Right lobe of liver (tissue), 6 donors: ENCODE measurements around the gene KRT16. TPM values are rescaled to one million over a fixed set of nuclear protein-coding genes. Genes with fewer than 3 reads are reported as not detected.
"Not testable (repeated sequence)": the region's sequence is repeated elsewhere in the genome, so short reads cannot be mapped to it uniquely, and the experiment has no call there.

ENCODE experiments used
- ATAC-seq, 4 donors: fragments of 200-7000 bp; cut with Tn5 transposase; one replicate each; pipeline ENCODE4 v1.9.1; 2020; ENCODE audit warnings: mild to moderate bottlenecking in 4 of 4, moderate library complexity in 4 of 4
- DNase-seq, 3 donors: peaks; one replicate each; pipeline ENCODE4 v3.0.0-alpha.2; 2020
- H3K27ac ChIP-seq, 3 donors: fragments of 200-600 bp; one replicate each; pipeline ENCODE4 v1.8.0; 2022
- H3K27me3 ChIP-seq, 2 donors: fragments of 200-600 bp; one replicate each; pipeline ENCODE4 v1.8.0; 2022
- H3K36me3 ChIP-seq, 4 donors: fragments of 200-600 bp; sonication (generic) in 1 of 4; one replicate each; pipeline versions ENCODE4 v1.5.1 to v1.8.0; 2017 to 2022; ENCODE audit warnings: control low read depth in 1 of 4
- H3K4me1 ChIP-seq, 4 donors: fragments of 200-600 bp; sonication (generic) in 1 of 4; one replicate each; pipeline versions ENCODE4 v1.5.1 to v1.8.0; 2017 to 2022; ENCODE audit warnings: control low read depth in 1 of 4
- H3K4me3 ChIP-seq, 3 donors: fragments of 200-600 bp; one replicate each; pipeline ENCODE4 v1.8.0; 2022
- H3K9me3 ChIP-seq, 4 donors: fragments of 200-600 bp; sonication (generic) in 1 of 4; one replicate each; pipeline versions ENCODE4 v1.5.1 to v1.8.0; 2017 to 2022; ENCODE audit warnings: control low read depth in 1 of 4
- POLR2A ChIP-seq: fragments of 450-650 bp; IDR thresholded peaks from one replicate; pipeline ENCODE4 v1.6.1; 2017; ENCODE audit warnings: antibody characterized with exemption, mild to moderate bottlenecking
- WGBS: methylation state at CpG from one replicate; pipeline ENCODE4 v1.1.6; 2018; ENCODE audit warnings: low coverage, low lambda C conversion rate; ENCODE audit not compliant: insufficient coverage; ENCODE audit errors: missing lambda C conversion rate; 5-methylcytosine and 5-hydroxymethylcytosine counted together
- intact Hi-C, 2 donors: fragments of 100-400 bp; cut with DNase I; formaldehyde crosslinking; loops; one replicate each; pipeline versions ENCODE4 v1.11.2 to v1.14.1; 2022
- total RNA-seq, 6 experiments: library from RNA; depleted of rRNA in 2 of 6; stranded (reverse); fragments of >200 nt in 2 of 6; fragmentation: NEBNext Ultra II Directional in 3 of 6; extraction: Animal tissue kit (Norgen Biotek cat#: 25700) in 3 of 6; gene quantifications; one replicate each; pipeline versions ENCODE4 v1.1.0 to v1.2.4, GENCODE V29; 2016 to 2023
- TF ChIP-seq, protein P1 (sequence below), 4 donors: fragments of 200-600 bp in 3 of 4; fragments of 450-650 bp in 1 of 4; IDR thresholded peaks; one replicate each; pipeline versions ENCODE4 v1.5.1 to v1.8.0; 2016 to 2022; ENCODE audit warnings: antibody characterized with exemption in 4 of 4, mild to moderate bottlenecking in 2 of 4
- donor health status: DM: no; HTN: yes; CAD: no.
- donor health status: DM: no; HTN: no; CAD: no.
- donor health status: DM: no; HTN: no; CAD: no.
- donor health status: DM: no; HTN: yes; CAD: no.
- donor health status: DM: no; HTN: yes; CAD: no.

KRT16 gene
- total RNA-seq, 6 experiments from 2014 or later, result not detected

DNA sequence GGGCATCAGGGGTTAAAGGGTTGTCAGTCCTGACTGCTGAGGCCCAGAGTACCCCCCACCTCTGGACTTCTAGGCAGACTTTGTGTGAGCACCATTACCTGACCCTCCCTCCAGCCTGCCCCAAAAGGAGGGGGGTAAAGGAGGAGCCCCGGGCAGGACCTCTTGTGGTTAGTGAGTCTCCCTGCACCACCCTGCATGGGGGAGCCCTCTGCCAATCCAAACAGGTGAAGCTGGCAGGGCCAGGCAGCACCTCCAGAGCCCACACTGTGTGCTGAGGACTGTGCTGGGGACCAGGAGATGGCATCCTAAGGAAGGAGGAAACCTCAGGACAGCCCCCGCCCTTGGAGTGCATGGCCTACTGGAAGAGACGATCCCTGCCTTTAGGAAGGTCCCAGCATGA is 23.3 kb downstream of the KRT16 start:
- Histone ChIP-seq H3K4me1 (no peaks in the 10 kb centered on the region), H3K27me3 (no peaks in the 10 kb centered on the region), H3K36me3 (no peaks in the 10 kb centered on the region), H3K4me3 (no peak overlapping the region), H3K27ac (no peak overlapping the region), H3K9me3 (no peaks in the 10 kb centered on the region)
- DNase-seq (no peak), ATAC-seq (no peak)
- TF ChIP-seq, protein P1, sequence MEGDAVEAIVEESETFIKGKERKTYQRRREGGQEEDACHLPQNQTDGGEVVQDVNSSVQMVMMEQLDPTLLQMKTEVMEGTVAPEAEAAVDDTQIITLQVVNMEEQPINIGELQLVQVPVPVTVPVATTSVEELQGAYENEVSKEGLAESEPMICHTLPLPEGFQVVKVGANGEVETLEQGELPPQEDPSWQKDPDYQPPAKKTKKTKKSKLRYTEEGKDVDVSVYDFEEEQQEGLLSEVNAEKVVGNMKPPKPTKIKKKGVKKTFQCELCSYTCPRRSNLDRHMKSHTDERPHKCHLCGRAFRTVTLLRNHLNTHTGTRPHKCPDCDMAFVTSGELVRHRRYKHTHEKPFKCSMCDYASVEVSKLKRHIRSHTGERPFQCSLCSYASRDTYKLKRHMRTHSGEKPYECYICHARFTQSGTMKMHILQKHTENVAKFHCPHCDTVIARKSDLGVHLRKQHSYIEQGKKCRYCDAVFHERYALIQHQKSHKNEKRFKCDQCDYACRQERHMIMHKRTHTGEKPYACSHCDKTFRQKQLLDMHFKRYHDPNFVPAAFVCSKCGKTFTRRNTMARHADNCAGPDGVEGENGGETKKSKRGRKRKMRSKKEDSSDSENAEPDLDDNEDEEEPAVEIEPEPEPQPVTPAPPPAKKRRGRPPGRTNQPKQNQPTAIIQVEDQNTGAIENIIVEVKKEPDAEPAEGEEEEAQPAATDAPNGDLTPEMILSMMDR (IDR thresholded peaks at IDR 0.05), result no peak
- no peak for TF ChIP-seq POLR2A
- intact Hi-C loops, result no loop called here
- WGBS, result 83% methylated on average over 2 of the region's 3 CpGs

DNA sequence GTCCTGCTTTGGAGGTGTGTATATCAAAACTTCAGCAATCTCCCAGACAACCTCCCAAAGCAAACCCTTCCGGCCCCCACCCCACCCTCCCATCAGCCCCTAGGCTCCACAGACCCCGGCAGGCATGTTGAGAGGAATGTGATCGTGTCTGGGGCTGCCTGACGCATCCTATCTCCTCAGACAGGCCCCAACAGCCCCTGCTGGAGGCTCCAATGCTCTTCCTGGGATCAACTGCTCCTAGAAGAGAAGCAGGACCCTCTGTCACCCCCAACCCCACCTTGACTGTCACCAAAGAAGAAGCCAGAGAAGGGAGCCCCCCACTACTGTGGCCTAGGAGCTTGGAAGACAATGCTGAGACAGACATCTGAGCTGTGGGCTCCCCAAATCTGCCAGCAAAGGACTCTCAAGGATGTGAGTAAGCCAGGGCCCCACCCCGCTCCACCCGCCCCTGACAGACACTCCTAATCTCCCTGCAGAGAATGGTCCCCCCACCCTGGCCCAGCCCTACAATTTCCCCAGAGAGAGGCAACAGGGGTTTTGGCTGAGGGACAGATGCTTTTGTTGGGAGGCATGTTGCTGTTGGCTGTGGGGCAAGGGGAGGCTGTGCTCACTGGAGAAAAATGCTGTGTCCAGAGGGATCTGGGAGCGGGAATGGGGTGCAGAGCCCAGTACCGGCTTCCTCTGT is 24.3 kb downstream of the KRT16 start:
- WGBS, result no CpG with 5 or more reads among the region's 8 CpGs
- Histone ChIP-seq H3K27ac (no peak overlapping the region), H3K4me1 (no peaks in the 10 kb centered on the region), H3K4me3 (no peak overlapping the region), H3K36me3 (no peaks in the 10 kb centered on the region), H3K27me3 (no peaks in the 10 kb centered on the region), H3K9me3 (no peaks in the 10 kb centered on the region)
- intact Hi-C loops, result no loop called here
- TF ChIP-seq, protein P1 (IDR thresholded peaks at IDR 0.05), result no peak
- no peak for TF ChIP-seq POLR2A
- ATAC-seq, result no peak
- DNase-seq, result no peak

DNA sequence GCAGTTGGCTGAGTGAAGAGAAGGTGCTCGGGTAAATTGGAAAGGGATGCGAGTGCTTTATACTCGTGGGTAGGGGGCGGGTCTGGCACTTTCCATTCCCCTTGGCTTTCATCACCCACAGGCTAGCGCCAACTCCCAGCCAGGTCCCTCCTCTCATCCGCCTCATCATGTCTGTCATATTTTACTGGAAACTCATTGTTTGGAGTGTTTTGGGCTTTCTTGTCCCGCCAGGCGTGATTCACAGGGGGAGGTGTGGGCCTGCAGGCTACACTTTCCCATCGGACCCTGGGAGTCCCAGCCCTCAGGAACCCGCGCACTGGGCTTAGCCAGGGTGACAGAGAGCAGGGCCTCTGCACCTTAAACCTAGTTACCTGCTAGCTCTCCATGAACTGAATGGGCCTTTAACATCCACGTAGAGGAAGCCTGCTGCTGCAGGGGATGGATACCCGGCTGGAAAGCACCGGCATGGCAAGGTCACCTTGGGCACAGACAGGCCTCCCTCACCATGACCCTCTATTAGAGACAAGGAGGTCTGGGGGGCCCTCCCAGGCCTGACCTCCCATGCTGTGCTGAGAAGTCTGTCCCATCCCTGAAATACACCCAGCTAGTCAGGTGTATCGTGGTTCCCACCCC is 25.6 kb downstream of the KRT16 start, which contains the start of gene KRT14:
Gene KRT14 (minus strand): TSS at position 33 of the 633 bp plus-strand sequence. CDS start 61 bp downstream, outside the sequence.
- Histone ChIP-seq H3K9me3 (no peaks in the 10 kb centered on the region), H3K27ac (no peak within 1 kb of the TSS), H3K36me3 (no peaks in the 10 kb centered on the region), H3K4me3 (no peak within 1 kb of the TSS), H3K4me1 (no peaks in the 10 kb centered on the region), H3K27me3 (no peaks in the 10 kb centered on the region)
- ATAC-seq, result no peak
- 90% methylated on average over 2 of the region's 15 CpGs for WGBS
- intact Hi-C loops, result no loop called here
- no peak for DNase-seq
- TF ChIP-seq POLR2A, result no peak
- TF ChIP-seq, protein P1 (IDR thresholded peaks at IDR 0.05), result no peak

DNA sequence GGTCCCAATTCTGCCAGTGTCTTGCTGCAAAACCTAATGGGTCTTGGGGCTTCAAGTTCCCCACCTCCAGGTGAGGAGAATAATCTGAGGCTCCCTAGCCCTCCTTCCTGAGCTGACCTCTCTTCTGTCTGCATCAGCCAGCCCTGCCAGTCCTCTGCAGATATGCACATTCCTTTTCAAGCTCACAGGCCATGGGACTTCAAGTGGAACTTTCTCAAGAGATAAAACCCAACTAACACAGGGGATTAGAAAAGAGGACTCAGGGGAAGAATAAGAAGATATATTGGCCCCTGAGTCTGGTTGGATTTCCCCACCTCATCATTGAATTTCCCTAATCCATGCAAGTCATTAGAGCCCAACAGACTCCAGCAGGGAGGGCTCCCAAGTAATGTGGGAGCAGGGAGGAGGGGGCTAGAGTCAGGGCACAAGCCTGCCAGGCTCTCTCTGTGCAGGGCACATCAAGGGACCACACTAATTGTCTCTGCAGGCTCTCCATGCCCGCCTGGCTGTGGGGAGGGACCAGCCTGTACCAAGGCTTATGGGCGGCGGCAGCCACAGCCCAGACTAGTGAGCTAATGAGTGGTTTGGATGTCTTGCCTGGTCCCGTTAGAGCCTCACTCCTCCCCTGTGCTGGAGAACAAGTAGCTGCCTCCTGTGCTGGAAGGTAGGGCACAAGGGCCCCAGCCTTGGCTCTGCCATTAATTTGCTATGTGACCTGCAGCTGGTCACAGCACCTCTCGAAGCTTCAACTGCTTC is 27.1 kb downstream of the KRT16 start:
- no peak for DNase-seq
- WGBS, result 62% methylated on average over 2 of the region's 5 CpGs
- no peak for ATAC-seq

DNA sequence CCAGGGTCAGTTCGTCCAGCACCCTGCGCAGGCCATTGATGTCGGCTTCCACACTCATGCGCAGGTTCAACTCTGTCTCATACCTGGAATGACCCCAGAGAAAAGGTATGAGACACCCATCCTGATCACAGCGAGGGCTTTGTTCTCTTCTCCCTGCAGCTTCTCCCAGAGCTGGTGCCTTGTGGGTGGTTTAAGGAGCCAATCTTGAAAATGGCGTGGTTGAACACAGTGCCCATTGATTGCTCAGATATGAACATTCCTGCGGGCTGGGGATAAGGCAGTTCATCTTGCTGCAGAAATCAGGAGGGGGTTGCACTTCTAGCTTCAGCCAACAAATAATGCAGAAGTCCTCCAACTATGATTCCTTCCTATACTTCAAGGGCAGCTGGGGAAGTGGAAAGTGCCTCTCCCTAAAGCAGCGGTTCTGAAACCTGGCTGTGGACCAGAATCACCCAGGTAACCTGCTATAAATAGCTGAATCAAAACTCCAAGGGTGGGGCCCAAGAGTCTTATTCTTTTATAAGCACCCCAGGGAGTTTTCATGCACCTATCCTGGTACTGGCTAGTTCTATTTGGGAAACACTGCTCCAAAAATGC is 28.1 kb downstream of the KRT16 start:
- H3K36me3 ChIP-seq, intact Hi-C loops, DNase-seq, H3K27ac ChIP-seq, ATAC-seq, H3K4me1 ChIP-seq, H3K4me3 ChIP-seq, H3K9me3 ChIP-seq, H3K27me3 ChIP-seq: not testable (repeated sequence)
- WGBS, result 82% methylated on average over 7 of the region's 8 CpGs

More for the DNA sequence above, 27.1 kb downstream of the KRT16 start:
- H3K27ac ChIP-seq, result no peak overlapping the region
- H3K9me3 ChIP-seq, result no peaks in the 10 kb centered on the region
- no peaks in the 10 kb centered on the region for H3K4me1 ChIP-seq
- no peaks in the 10 kb centered on the region for H3K27me3 ChIP-seq
- TF ChIP-seq, protein P1 (IDR thresholded peaks at IDR 0.05), result no peak
- TF ChIP-seq POLR2A, result no peak
- H3K4me3 ChIP-seq, result no peak overlapping the region
- intact Hi-C loops, result no loop called here
- H3K36me3 ChIP-seq, result no peaks in the 10 kb centered on the region
